ENCODE results near the gene BNIP1.

BNIP1 gene

DNA sequence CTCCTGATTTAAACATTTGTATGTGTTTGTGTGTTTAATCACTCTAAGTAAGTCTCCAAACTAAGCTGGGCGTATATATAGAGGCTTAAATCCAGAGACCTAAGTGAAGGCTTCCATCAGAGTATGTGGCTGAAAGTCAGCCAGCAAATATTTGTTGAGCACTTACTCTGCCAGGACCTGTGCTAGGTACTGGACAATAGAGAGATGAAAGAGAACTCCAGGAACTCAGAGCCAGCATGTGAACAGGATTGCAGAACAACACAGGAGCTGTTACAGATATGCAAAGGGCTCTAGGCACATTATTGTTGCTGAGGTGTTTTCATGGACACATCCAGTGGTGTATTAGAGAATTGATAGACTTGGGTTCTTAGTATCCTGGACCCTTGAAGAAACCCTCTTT, 4.7 kb upstream of the BNIP1 start:
- Histone ChIP-seq H3K9me3 (ENCODE audit: control insufficient read depth, insufficient read depth, low read length) (no peaks in the 10 kb centered on the region), H3K27ac (ENCODE audit: low read depth, low read length) (no peak overlapping the region), H3K27me3 (ENCODE audit: control insufficient read depth, low read length) (no peaks in the 10 kb centered on the region), H4K20me1 (ENCODE audit: control insufficient read depth, insufficient read depth, low read depth, low read length) (no peaks in the 10 kb centered on the region), H3K4me3 (ENCODE audit: low read length) (no peak overlapping the region), H3F3A (ENCODE audit: control insufficient read depth, insufficient read depth) (no peaks in the 10 kb centered on the region), H3K4me1 (ENCODE audit: control insufficient read depth, low read length) (0 out of 2 replicates have a peak, but pooled peaks cover 6% of the 10 kb centered on the region), H3K36me3 (ENCODE audit: control insufficient read depth, low read length) (no peaks in the 10 kb centered on the region; the same call in 1 of the 2 replicates), H3K4me2 (ENCODE audit: low read length) (no peak overlapping the region), H3K79me2 (ENCODE audit: control insufficient read depth, low read length) (peaks cover 2% of the 10 kb centered on the region), H3K9me2 (replicated peaks; ENCODE audit: control insufficient read depth, low read length) (no peaks in the 10 kb centered on the region)
- TF ChIP-seq, protein P1, sequence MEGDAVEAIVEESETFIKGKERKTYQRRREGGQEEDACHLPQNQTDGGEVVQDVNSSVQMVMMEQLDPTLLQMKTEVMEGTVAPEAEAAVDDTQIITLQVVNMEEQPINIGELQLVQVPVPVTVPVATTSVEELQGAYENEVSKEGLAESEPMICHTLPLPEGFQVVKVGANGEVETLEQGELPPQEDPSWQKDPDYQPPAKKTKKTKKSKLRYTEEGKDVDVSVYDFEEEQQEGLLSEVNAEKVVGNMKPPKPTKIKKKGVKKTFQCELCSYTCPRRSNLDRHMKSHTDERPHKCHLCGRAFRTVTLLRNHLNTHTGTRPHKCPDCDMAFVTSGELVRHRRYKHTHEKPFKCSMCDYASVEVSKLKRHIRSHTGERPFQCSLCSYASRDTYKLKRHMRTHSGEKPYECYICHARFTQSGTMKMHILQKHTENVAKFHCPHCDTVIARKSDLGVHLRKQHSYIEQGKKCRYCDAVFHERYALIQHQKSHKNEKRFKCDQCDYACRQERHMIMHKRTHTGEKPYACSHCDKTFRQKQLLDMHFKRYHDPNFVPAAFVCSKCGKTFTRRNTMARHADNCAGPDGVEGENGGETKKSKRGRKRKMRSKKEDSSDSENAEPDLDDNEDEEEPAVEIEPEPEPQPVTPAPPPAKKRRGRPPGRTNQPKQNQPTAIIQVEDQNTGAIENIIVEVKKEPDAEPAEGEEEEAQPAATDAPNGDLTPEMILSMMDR (IDR thresholded peaks at IDR 0.05; ENCODE audit: low read depth, low read length, poor library complexity, severe bottlenecking) = no peak
- TF ChIP-seq EZH2phosphoT487 (IDR thresholded peaks at IDR 0.05; ENCODE audit: borderline replicate concordance, low read length) = no peak

DNA sequence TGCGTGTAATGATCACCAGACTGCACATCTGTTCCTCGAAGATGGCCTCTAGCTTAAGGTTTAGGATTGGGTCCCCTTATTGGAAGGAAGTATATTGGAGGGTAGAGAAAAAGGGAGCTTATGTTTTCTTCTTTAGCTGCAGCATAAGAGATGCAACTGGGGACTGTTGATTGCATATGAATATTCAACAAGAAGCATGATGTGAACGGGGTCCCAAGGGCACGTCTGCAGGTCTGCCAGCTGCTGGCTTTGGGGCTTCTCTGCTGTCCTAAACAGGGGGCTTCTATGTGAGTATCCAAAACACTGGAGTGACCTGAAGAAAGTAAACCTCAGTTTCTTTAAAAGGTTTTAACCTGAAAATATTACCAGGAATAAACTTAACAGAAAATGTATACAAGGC, 3.6 kb upstream of the BNIP1 start:
- Histone ChIP-seq H3K27ac (ENCODE audit: low read depth, low read length) (no peak overlapping the region), H3K9me2 (replicated peaks; ENCODE audit: control insufficient read depth, low read length) (no peaks in the 10 kb centered on the region), H3K4me2 (ENCODE audit: low read length) (no peak overlapping the region), H3F3A (ENCODE audit: control insufficient read depth, insufficient read depth) (no peaks in the 10 kb centered on the region), H3K27me3 (ENCODE audit: control insufficient read depth, low read length) (no peaks in the 10 kb centered on the region), H3K36me3 (ENCODE audit: control insufficient read depth, low read length) (peaks cover 2% of the 10 kb centered on the region), H3K4me3 (ENCODE audit: low read length) (no peak overlapping the region), H4K20me1 (ENCODE audit: control insufficient read depth, insufficient read depth, low read depth, low read length) (no peaks in the 10 kb centered on the region), H3K79me2 (ENCODE audit: control insufficient read depth, low read length) (peaks cover 14% of the 10 kb centered on the region), H3K4me1 (ENCODE audit: control insufficient read depth, low read length) (peaks cover 14% of the 10 kb centered on the region), H3K9me3 (ENCODE audit: control insufficient read depth, insufficient read depth, low read length) (no peaks in the 10 kb centered on the region)
- TF ChIP-seq, protein P1 (IDR thresholded peaks at IDR 0.05; ENCODE audit: low read depth, low read length, poor library complexity, severe bottlenecking) = no peak
- TF ChIP-seq EZH2phosphoT487 (IDR thresholded peaks at IDR 0.05; ENCODE audit: borderline replicate concordance, low read length) = no peak

DNA sequence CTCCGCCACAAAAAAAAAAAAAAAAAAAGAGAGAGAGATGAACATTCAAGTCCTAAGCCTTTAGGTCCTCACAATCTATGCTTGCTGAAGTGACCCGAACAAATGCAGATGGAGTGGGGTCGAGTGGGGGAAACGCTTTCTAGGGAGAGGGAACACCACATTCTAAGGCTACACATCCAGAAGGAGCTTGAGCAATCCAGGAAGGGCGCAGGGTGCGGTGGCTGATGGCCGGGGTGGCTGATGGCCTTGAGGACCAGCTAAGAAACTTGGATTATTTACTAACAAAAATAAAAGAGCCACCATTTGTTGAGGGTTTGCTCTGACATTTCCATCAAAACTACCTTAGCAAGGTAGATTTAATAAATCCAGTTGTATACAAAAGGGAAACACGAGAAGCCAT, 764 bp upstream of the BNIP1 start:
- H4K20me1 ChIP-seq (ENCODE audit: control insufficient read depth, insufficient read depth, low read depth, low read length) = no peaks in the 10 kb centered on the region
- peaks cover 20% of the 10 kb centered on the region for H3K36me3 ChIP-seq (ENCODE audit: control insufficient read depth, low read length)
- H3K9me2 ChIP-seq (replicated peaks; ENCODE audit: control insufficient read depth, low read length) = no peaks in the 10 kb centered on the region
- peaks cover 14% of the 10 kb centered on the region for H3K4me1 ChIP-seq (ENCODE audit: control insufficient read depth, low read length)
- no peak overlapping the region for H3K4me2 ChIP-seq (ENCODE audit: low read length)
- H3K27ac ChIP-seq (ENCODE audit: low read depth, low read length) = no peak overlapping the region
- H3K79me2 ChIP-seq (ENCODE audit: control insufficient read depth, low read length) = peaks cover 18% of the 10 kb centered on the region
- TF ChIP-seq EZH2phosphoT487 (IDR thresholded peaks at IDR 0.05; ENCODE audit: borderline replicate concordance, low read length) = no peak
- TF ChIP-seq, protein P1 (IDR thresholded peaks at IDR 0.05; ENCODE audit: low read depth, low read length, poor library complexity, severe bottlenecking) = no peak
- no peaks in the 10 kb centered on the region for H3K9me3 ChIP-seq (ENCODE audit: control insufficient read depth, insufficient read depth, low read length)
- H3K27me3 ChIP-seq (ENCODE audit: control insufficient read depth, low read length) = no peaks in the 10 kb centered on the region
- no peaks in the 10 kb centered on the region for H3F3A ChIP-seq (ENCODE audit: control insufficient read depth, insufficient read depth)
- no peak overlapping the region for H3K4me3 ChIP-seq (ENCODE audit: low read length)
